Peyer's patch (tissue), 4 donors: ENCODE data around the gene EIF3I. TPM values are rescaled to one million over a fixed set of nuclear protein-coding genes. Genes with fewer than 3 reads are reported as not detected.
A peak's percentile ranks its signal among the peaks of the same experiment; 100 is the strongest.

Source experiments
- DNase-seq, 3 donors: peaks; one replicate each; pipeline ENCODE4 v3.0.0-alpha.2; 2017 to 2019
- H3K27ac ChIP-seq, 4 donors: fragments of 200-600 bp; sonication (generic); one replicate each; pipeline ENCODE4 v1.5.1; 2016 to 2019
- H3K27me3 ChIP-seq, 2 donors: fragments of 200-600 bp; sonication (generic); one replicate each; pipeline ENCODE4 v1.5.1; 2019
- H3K36me3 ChIP-seq, 3 donors: fragments of 200-600 bp; sonication (generic); one replicate each; pipeline ENCODE4 v1.5.1; 2016 to 2019
- H3K4me1 ChIP-seq, 4 donors: fragments of 200-600 bp; sonication (generic); one replicate each; pipeline ENCODE4 v1.5.1; 2016 to 2019
- H3K4me3 ChIP-seq, 4 donors: fragments of 200-600 bp; sonication (generic); 1 replicate in 3 of 4; 2 replicates in 1 of 4; pipeline ENCODE4 v1.5.1; 2016 to 2019; ENCODE audit warnings: mild to moderate bottlenecking in 1 of 4
- H3K9me3 ChIP-seq, 4 donors: fragments of 200-600 bp; sonication (generic); one replicate each; pipeline ENCODE4 v1.5.1; 2016 to 2019; ENCODE audit warnings: mild to moderate bottlenecking in 1 of 4
- CTCF ChIP-seq, 6 experiments: fragments of 450-650 bp in 4 of 6; fragments of 200-600 bp in 2 of 6; sonication (generic) in 1 of 6; IDR thresholded peaks; one replicate each; pipeline ENCODE4 v1.5.1; 2017 to 2019; ENCODE audit warnings: antibody characterized with exemption in 6 of 6, mild to moderate bottlenecking in 3 of 6, moderate library complexity in 1 of 6
- POLR2A ChIP-seq, 2 donors: fragments of 450-650 bp; IDR thresholded peaks; one replicate each; pipeline ENCODE4 v1.5.1; 2017; ENCODE audit warnings: antibody characterized with exemption in 2 of 2, mild to moderate bottlenecking in 2 of 2, moderate library complexity in 2 of 2
- total RNA-seq, 4 donors: library from RNA; depleted of rRNA; stranded (reverse); fragments of >200 nt; gene quantifications; one replicate each; pipeline ENCODE4 v1.1.0, GENCODE V29; 2016

The EIF3I gene
- total RNA-seq, 4 donors from 2014 or later, result 76.1 to 105 (median 84.7) TPM

GRCh38 chr1:32199717-32200072, 22.5 kb upstream of the EIF3I start:
- peaks cover 0 to 26% (median 6%) of the 10 kb centered on the region in 4 donors for H3K4me1 ChIP-seq
- peaks cover 0 to 36% (median 0%) of the 10 kb centered on the region in 3 donors for H3K36me3 ChIP-seq
- TF ChIP-seq POLR2A (IDR thresholded peaks at IDR 0.05) (no peak), CTCF (IDR thresholded peaks at IDR 0.05) (no peak)
- peak overlapping the region; percentile 45 to 78 (median 74) for H3K27ac ChIP-seq
- H3K4me3 ChIP-seq, result peak overlapping the region in 1 of 4 donors; percentile 73
- DNase-seq, result no peak
- no peaks in the 10 kb centered on the region for H3K27me3 ChIP-seq
- no peaks in the 10 kb centered on the region for H3K9me3 ChIP-seq

- H3K36me3 ChIP-seq, result peaks cover 0 to 29% (median 0%) of the 10 kb centered on the region in 3 donors
- no peaks in the 10 kb centered on the region for H3K9me3 ChIP-seq
- peaks cover 0 to 32% (median 9%) of the 10 kb centered on the region in 4 donors for H3K4me1 ChIP-seq
- no peaks in the 10 kb centered on the region for H3K27me3 ChIP-seq
- DNase-seq, result peak; percentile 63 to 74 (median 65)
- peak within 1 kb of the TSS; percentile 37 to 73 (median 62) for H3K4me3 ChIP-seq
- TF ChIP-seq POLR2A (IDR thresholded peaks at IDR 0.05) (no peak), CTCF (IDR thresholded peaks at IDR 0.05) (no peak)
- peak within 1 kb of the TSS; percentile 45 to 78 (median 74) for H3K27ac ChIP-seq
Observed at GRCh38 chr1:32200226-32201010, 21.8 kb upstream of the EIF3I start, which contains the start of gene CCDC28B. Gene CCDC28B, plus strand, starts transcription at chr1:32200595. Its CDS starts 1,341 bp downstream, at chr1:32201936.

- H3K36me3 ChIP-seq, result peaks cover 0 to 21% (median 0%) of the 10 kb centered on the region in 3 donors
- H3K4me3 ChIP-seq, result peak overlapping the region; percentile 37 to 73 (median 62)
- peaks cover 0 to 37% (median 14%) of the 10 kb centered on the region in 4 donors for H3K4me1 ChIP-seq
- H3K9me3 ChIP-seq, result no peaks in the 10 kb centered on the region
- TF ChIP-seq POLR2A (IDR thresholded peaks at IDR 0.05), result no peak
- TF ChIP-seq CTCF (IDR thresholded peaks at IDR 0.05), result peak in 1 of 6 experiments; percentile 7
- peak; percentile 67 to 96 (median 93) for DNase-seq
- peak overlapping the region; percentile 45 to 78 (median 74) for H3K27ac ChIP-seq
- no peaks in the 10 kb centered on the region for H3K27me3 ChIP-seq
Observed at GRCh38 chr1:32201011-32201855, 21.0 kb upstream of the EIF3I start.

- Histone ChIP-seq H3K9me3 (no peaks in the 10 kb centered on the region), H3K27ac (peak overlapping the region in 2 of 4 donors; percentile 58 to 61), H3K4me3 (peak overlapping the region; percentile 55 to 64 (median 56)), H3K4me1 (peaks cover 0 to 43% (median 15%) of the 10 kb centered on the region in 4 donors), H3K36me3 (no peaks in the 10 kb centered on the region), H3K27me3 (no peaks in the 10 kb centered on the region)
- DNase-seq, result no peak
- no peak for TF ChIP-seq CTCF (IDR thresholded peaks at IDR 0.05)
- no peak for TF ChIP-seq POLR2A (IDR thresholded peaks at IDR 0.05)
Observed at GRCh38 chr1:32204943-32205361, 17.3 kb upstream of the EIF3I start.
